HUES64 (cell line): ENCODE data around the gene LHFPL6.
A peak's percentile ranks its signal among the peaks of the same experiment; 100 is the strongest.

Experiments used
- H3K27ac ChIP-seq: 2 replicates; pipeline ENCODE4 v1.7.0; 2013; ENCODE audit warnings: low read depth, low read length, inconsistent platforms
- H3K27me3 ChIP-seq: 2 replicates; pipeline ENCODE4 v1.6.1; 2013; ENCODE audit warnings: mild to moderate bottlenecking, low read length; ENCODE audit not compliant: insufficient read depth
- H3K36me3 ChIP-seq: 2 replicates; pipeline ENCODE4 v1.6.1; 2013; ENCODE audit warnings: mild to moderate bottlenecking, low read length; ENCODE audit not compliant: insufficient read depth
- H3K4me1 ChIP-seq: 2 replicates; pipeline ENCODE4 v1.6.1; 2013; ENCODE audit warnings: mild to moderate bottlenecking, low read length, moderate library complexity; ENCODE audit not compliant: insufficient read depth
- H3K4me3 ChIP-seq: 2 replicates; pipeline ENCODE4 v1.5.1; 2013; ENCODE audit warnings: mild to moderate bottlenecking, low read length, moderate library complexity
- H3K9ac ChIP-seq: 2 replicates; pipeline ENCODE4 v1.6.1; 2013; ENCODE audit warnings: mild to moderate bottlenecking, low read depth, low read length
- H3K9me3 ChIP-seq: 2 replicates; pipeline ENCODE4 v1.6.1; 2013; ENCODE audit warnings: low read depth, low read length; ENCODE audit not compliant: insufficient read depth
- WGBS: fragments of 150-250, 120-280 bp; methylation state at CpG from one replicate; pipeline ENCODE4 v1.1.7; 2013; ENCODE audit warnings: missing lambda C conversion rate; 5-methylcytosine and 5-hydroxymethylcytosine counted together

The LHFPL6 gene

DNA sequence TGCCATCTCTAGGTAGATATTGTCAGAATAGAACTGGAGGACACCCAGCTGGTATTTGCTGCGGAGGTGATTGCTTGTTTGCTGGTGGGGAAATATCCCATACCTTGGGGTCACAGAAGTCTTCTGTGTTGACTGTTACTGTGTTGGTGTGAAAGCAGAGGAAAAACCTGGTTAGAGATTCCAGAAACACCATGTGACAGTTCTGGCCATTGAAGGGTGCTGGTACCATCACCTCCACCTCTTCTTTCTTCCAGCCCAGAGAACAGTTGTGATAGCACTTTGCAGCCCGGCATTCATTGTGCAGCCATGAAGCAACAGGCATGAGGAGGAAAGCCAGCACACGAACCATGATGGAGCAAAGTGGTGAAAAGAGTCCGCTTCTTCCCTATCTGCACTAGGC, 4.9 kb upstream of the LHFPL6 start:
- H3K9ac ChIP-seq, result no peak overlapping the region
- H3K27ac ChIP-seq, result no peak overlapping the region
- H3K9me3 ChIP-seq, result no peaks in the 10 kb centered on the region
- H3K36me3 ChIP-seq, result no peaks in the 10 kb centered on the region
- WGBS, result 96% methylated on average over 4 of the region's 4 CpGs
- peaks cover 38% of the 10 kb centered on the region for H3K27me3 ChIP-seq
- H3K4me1 ChIP-seq, result no peaks in the 10 kb centered on the region
- no peak overlapping the region for H3K4me3 ChIP-seq

DNA sequence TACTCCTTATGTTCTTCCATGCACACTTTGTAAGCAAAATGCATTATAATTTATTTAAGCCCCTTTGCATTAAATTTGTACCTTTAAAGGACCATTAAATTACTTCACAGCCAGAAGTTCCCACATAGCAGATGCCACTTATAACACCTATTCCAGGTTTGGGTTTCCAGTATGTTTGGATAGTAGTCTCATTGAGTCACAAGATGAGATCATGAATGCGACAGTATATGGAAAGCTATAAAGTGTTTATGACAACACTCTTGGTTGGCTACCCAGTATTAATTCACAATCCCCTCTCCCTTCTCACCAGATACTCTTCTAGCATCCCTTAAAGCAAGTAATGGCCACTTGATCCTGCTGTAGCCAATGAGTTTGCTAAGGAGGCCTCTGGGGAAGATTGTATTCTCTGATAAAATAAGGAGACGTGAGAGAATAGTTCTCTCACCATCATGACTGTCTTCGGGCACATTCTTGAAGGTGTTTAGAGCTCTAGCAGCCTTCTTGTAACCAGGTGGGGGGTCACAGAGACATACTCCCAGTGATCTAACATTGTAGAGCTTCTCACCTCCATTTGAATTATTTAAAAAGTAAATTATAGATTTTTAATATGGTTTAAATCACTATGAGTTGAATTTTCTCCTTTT, 2.8 kb upstream of the LHFPL6 start:
- H3K27me3 ChIP-seq, result peaks cover 59% of the 10 kb centered on the region
- WGBS, result 79% methylated on average over 2 of the region's 3 CpGs
- H3K36me3 ChIP-seq, result no peaks in the 10 kb centered on the region

DNA sequence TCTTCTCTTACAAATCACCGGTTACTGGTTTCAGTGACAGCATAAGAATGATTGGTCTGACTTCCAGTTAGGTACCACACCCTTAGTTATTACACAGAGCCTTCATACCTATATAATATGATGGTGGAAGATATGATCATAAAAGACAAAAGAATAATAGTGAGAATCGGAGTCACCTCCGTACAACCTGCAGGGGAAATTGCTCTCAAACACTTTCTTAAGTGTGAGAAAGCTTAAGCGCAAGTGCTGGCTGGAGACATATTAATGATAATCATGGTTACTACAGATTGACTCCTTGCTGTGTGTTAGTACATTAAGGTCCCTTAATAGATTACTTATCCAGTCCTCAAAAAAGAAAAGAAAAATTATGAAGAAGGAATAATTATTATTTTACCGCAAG, 1.8 kb upstream of the LHFPL6 start:
- no peaks in the 10 kb centered on the region for H3K4me1 ChIP-seq
- 93% methylated on average over 3 of the region's 5 CpGs for WGBS

More for the DNA sequence above, 2.8 kb upstream of the LHFPL6 start:
- no peaks in the 10 kb centered on the region for H3K9me3 ChIP-seq
- no peaks in the 10 kb centered on the region for H3K4me1 ChIP-seq
- no peak overlapping the region for H3K9ac ChIP-seq
- H3K4me3 ChIP-seq, result no peak overlapping the region
- no peak overlapping the region for H3K27ac ChIP-seq

GRCh38 chr13:39603424-39603947, 493 bp upstream of the LHFPL6 start:
- Histone ChIP-seq H3K27ac (no peak overlapping the region), H3K9ac (peak overlapping the region; percentile 12; the same call in 1 of the 2 replicates), H3K9me3 (no peaks in the 10 kb centered on the region), H3K4me1 (no peaks in the 10 kb centered on the region), H3K4me3 (peak overlapping the region; percentile 92), H3K36me3 (no peaks in the 10 kb centered on the region), H3K27me3 (peaks cover 58% of the 10 kb centered on the region)
- WGBS, result 1% methylated on average over 14 of the region's 15 CpGs

More for the DNA sequence above, 1.8 kb upstream of the LHFPL6 start:
- H3K36me3 ChIP-seq, result no peaks in the 10 kb centered on the region
- no peak overlapping the region for H3K9ac ChIP-seq
- H3K4me3 ChIP-seq, result no peak overlapping the region
- no peaks in the 10 kb centered on the region for H3K9me3 ChIP-seq
- peaks cover 59% of the 10 kb centered on the region for H3K27me3 ChIP-seq
- no peak overlapping the region for H3K27ac ChIP-seq

DNA sequence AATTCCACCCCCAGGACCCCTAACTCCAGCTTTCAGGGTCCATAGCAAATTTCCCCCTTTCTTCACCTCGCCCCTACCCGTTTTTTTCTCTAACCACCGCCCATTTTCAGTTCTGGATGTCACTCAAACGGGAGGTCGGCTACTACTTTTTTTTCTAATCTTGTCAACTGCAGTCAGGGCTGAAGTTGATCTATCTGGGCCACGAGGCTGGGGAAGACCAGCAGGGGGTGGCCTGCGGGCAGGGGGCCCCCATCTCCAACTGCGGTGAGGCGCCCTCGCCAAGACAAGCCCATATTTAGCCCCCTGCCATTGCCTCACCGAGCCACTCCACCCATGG, 748 bp downstream of the LHFPL6 start:
- Histone ChIP-seq H3K27me3 (peaks cover 53% of the 10 kb centered on the region), H3K27ac (no peak overlapping the region)
- WGBS, result 1% methylated on average over 11 of the region's 11 CpGs

GRCh38 chr13:39601636-39602035, 1.4 kb downstream of the LHFPL6 start:
- H3K27ac ChIP-seq, result no peak overlapping the region
- 96% methylated on average over 3 of the region's 3 CpGs for WGBS
- peak overlapping the region; percentile 92; the same call in 1 of the 2 replicates for H3K4me3 ChIP-seq

More for the DNA sequence above, 748 bp downstream of the LHFPL6 start:
- H3K36me3 ChIP-seq, result no peaks in the 10 kb centered on the region
- H3K4me3 ChIP-seq, result peak overlapping the region; percentile 92
- H3K4me1 ChIP-seq, result no peaks in the 10 kb centered on the region
- peak overlapping the region; percentile 58; the same call in 1 of the 2 replicates for H3K9ac ChIP-seq
- no peaks in the 10 kb centered on the region for H3K9me3 ChIP-seq

DNA sequence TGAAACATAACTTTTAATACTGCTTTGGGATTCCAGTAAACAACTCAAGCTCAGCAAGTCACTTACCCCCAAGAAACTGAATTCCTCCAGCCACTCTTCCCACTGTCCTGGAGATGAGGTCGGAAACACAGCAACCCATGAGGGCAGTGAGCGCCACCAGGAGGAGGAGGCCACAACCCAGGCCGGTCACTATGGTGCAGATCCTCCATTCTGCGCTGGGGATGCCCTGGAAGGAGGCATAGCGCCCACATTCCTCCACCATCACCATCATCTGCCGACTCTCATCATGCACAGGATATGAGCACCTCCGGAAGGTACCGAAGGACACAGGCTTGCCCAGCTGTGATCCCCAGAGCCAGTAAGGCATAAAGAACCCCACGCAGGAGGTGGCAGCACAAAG, 2.2 kb downstream of the LHFPL6 start:
- Histone ChIP-seq H3K9ac (no peak overlapping the region), H3K4me1 (no peaks in the 10 kb centered on the region), H3K4me3 (peak overlapping the region; percentile 19; the same call in 1 of the 2 replicates), H3K27me3 (peaks cover 46% of the 10 kb centered on the region), H3K9me3 (no peaks in the 10 kb centered on the region), H3K36me3 (no peaks in the 10 kb centered on the region), H3K27ac (no peak overlapping the region)
- WGBS, result 62% methylated on average over 9 of the region's 9 CpGs

More at GRCh38 chr13:39601636-39602035, 1.4 kb downstream of the LHFPL6 start:
- Histone ChIP-seq H3K36me3 (no peaks in the 10 kb centered on the region), H3K9me3 (no peaks in the 10 kb centered on the region), H3K27me3 (peaks cover 53% of the 10 kb centered on the region), H3K9ac (no peak overlapping the region), H3K4me1 (no peaks in the 10 kb centered on the region)

- Histone ChIP-seq H3K4me1 (no peaks in the 10 kb centered on the region), H3K27me3 (peaks cover 36% of the 10 kb centered on the region)
- 90% methylated on average over 1 of the region's 1 CpG for WGBS
Observed at GRCh38 chr13:39599842-39600241, 3.2 kb downstream of the LHFPL6 start.

GRCh38 chr13:39599012-39599411, 4.0 kb downstream of the LHFPL6 start:
- H3K4me1 ChIP-seq, result no peaks in the 10 kb centered on the region
- H3K27me3 ChIP-seq, result peaks cover 28% of the 10 kb centered on the region
- no peaks in the 10 kb centered on the region for H3K36me3 ChIP-seq
- no peak overlapping the region for H3K27ac ChIP-seq
- H3K9me3 ChIP-seq, result no peaks in the 10 kb centered on the region
- H3K4me3 ChIP-seq, result no peak overlapping the region
- WGBS, result 78% methylated on average over 1 of the region's 1 CpG
- no peak overlapping the region for H3K9ac ChIP-seq

More at GRCh38 chr13:39599842-39600241, 3.2 kb downstream of the LHFPL6 start:
- no peak overlapping the region for H3K27ac ChIP-seq
- H3K36me3 ChIP-seq, result no peaks in the 10 kb centered on the region
- H3K4me3 ChIP-seq, result no peak overlapping the region
- H3K9ac ChIP-seq, result no peak overlapping the region
- H3K9me3 ChIP-seq, result no peaks in the 10 kb centered on the region

GRCh38 chr13:39597838-39598237, 5.2 kb downstream of the LHFPL6 start:
- H3K4me1 ChIP-seq, result no peaks in the 10 kb centered on the region

DNA sequence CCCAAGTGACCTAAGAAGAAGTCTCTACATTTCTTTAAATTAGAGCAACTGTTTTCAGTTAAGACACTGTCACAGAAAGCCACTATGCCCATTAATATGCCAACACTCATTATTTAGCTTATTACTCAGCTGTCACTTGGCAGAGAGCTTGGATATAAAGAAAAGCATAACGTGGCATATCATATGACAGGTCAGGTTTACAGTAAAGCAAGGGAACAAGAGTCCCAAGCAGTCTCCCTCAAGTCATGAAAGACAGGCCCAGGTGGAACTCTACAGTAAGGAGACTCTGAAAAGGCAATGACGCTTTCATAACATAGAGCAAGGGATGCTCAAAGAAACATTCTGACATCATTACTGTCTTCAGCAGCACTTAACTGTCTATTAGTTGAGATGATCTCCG, 6.3 kb downstream of the LHFPL6 start:
- Histone ChIP-seq H3K27me3 (peaks cover 9% of the 10 kb centered on the region), H3K9ac (no peak overlapping the region), H3K27ac (no peak overlapping the region), H3K4me3 (no peak overlapping the region), H3K36me3 (no peaks in the 10 kb centered on the region), H3K4me1 (no peaks in the 10 kb centered on the region), H3K9me3 (no peaks in the 10 kb centered on the region)
- 91% methylated on average over 2 of the region's 3 CpGs for WGBS

More at GRCh38 chr13:39597838-39598237, 5.2 kb downstream of the LHFPL6 start:
- Histone ChIP-seq H3K27ac (no peak overlapping the region), H3K36me3 (no peaks in the 10 kb centered on the region), H3K9ac (no peak overlapping the region), H3K4me3 (no peak overlapping the region), H3K27me3 (peaks cover 21% of the 10 kb centered on the region), H3K9me3 (no peaks in the 10 kb centered on the region)
- WGBS, result 91% methylated on average over 1 of the region's 2 CpGs
